K562 (cell line): ENCODE measurements around the gene CABP7. TPM values are rescaled to one million over a fixed set of nuclear protein-coding genes. Genes with fewer than 3 reads are reported as not detected.

Source experiments
- ATAC-seq: fragments of 200-7000 bp; cut with Tn5 transposase; 3 replicates; pipeline ENCODE4 v1.9.1; 2020; ENCODE audit warnings: moderate library complexity
- BruUV-seq: library from RNA; stranded (reverse); fragments of 400-500 nt; replicated peaks from 2 replicates; lab custom pipeline; 2021; lab: Mats Ljungman, UMichigan
- CTCF ChIA-PET: fragments of 300-600 bp; formaldehyde crosslinking; extraction: SDS; loops from one replicate; lab custom pipeline; 2021; ENCODE audit warnings: low intra/inter-chr PET ratio; lab: Yijun Ruan, JAX
- POLR2A ChIA-PET: fragments of 300-600, 350-650 bp; sonication (Branson Sonifier 250); formaldehyde crosslinking; extraction: SDS; loops from one replicate; lab custom pipeline; 2021; ENCODE audit warnings: antibody characterized with exemption, inconsistent platforms; lab: Yijun Ruan, JAX
- DNase-seq, 4 experiments: peaks; one replicate each; pipeline versions ENCODE4 v3.0.0 to v3.0.0-alpha.2; 2011 to 2018; ENCODE audit warnings: low spot score in 3 of 4, mixed read lengths in 3 of 4; ENCODE audit errors: extremely low read depth in 1 of 4
- FAIRE-seq: peaks from 2 replicates; lab custom pipeline; 2011; peaks lifted over from hg19 to GRCh38; lab: Jason Lieb, UNC
- H2AFZ ChIP-seq: 2 replicates; pipeline ENCODE4 v1.6.0; 2011; ENCODE audit warnings: low read depth, low read length, control low read depth, inconsistent platforms
- H3K27ac ChIP-seq: fragments of 200-600 bp; 3 replicates; pipeline ENCODE4 v1.8.0; 2011; ENCODE audit warnings: low read depth, mild to moderate bottlenecking, control low read depth, inconsistent platforms, low read length, moderate library complexity, mixed read lengths; ENCODE audit errors: extremely low read depth
- H3K27me3 ChIP-seq, 2 experiments: fragments of 300-600 bp in 1 of 2; 2 replicates in 1 of 2; 3 replicates in 1 of 2; pipeline versions ENCODE4 v1.6.0 to v1.8.0; 2011; ENCODE audit warnings: inconsistent platforms in 2 of 2, low read length in 2 of 2, mild to moderate bottlenecking in 1 of 2, mixed read lengths in 1 of 2, moderate library complexity in 1 of 2; ENCODE audit not compliant: control insufficient read depth in 2 of 2, insufficient read depth in 2 of 2
- H3K36me3 ChIP-seq: fragments of 300-600 bp; 3 replicates; pipeline ENCODE4 v1.8.0; 2011; ENCODE audit warnings: mild to moderate bottlenecking, low read length, inconsistent platforms; ENCODE audit not compliant: control insufficient read depth, insufficient read depth
- H3K4me1 ChIP-seq, 2 experiments: fragments of 200-600 bp in 1 of 2; replicated peaks in 1 of 2; 2 replicates in 1 of 2; 3 replicates in 1 of 2; pipeline versions ENCODE4 v1.5.1 to v1.8.0; 2011; ENCODE audit warnings: inconsistent platforms in 2 of 2, low read length in 2 of 2, mild to moderate bottlenecking in 1 of 2, mixed read lengths in 1 of 2, moderate library complexity in 1 of 2; ENCODE audit not compliant: control insufficient read depth in 2 of 2, insufficient read depth in 2 of 2
- H3K4me2 ChIP-seq: 2 replicates; pipeline ENCODE4 v1.6.1; 2011; ENCODE audit warnings: low read length, control low read depth, inconsistent platforms, mixed read lengths; ENCODE audit not compliant: insufficient read depth
- H3K4me3 ChIP-seq: fragments of 200-600 bp; sonication (generic), shearing (Covaris generic); 2 replicates; pipeline ENCODE4 v1.5.1; 2016; ENCODE audit warnings: control low read depth, inconsistent platforms
- H3K79me2 ChIP-seq: fragments of 200-600 bp; 3 replicates; pipeline ENCODE4 v1.8.0; 2011; ENCODE audit warnings: low read length, inconsistent platforms; ENCODE audit not compliant: control insufficient read depth, insufficient read depth
- H3K9ac ChIP-seq, 2 experiments: 2 replicates each; pipeline versions ENCODE4 v1.6.0 to v1.6.1; 2011; ENCODE audit warnings: low read depth in 2 of 2, low read length in 2 of 2, control low read depth in 1 of 2, inconsistent platforms in 1 of 2, mild to moderate bottlenecking in 1 of 2, mixed read lengths in 1 of 2; ENCODE audit not compliant: insufficient read depth in 1 of 2
- H3K9me1 ChIP-seq: one replicate; pipeline ENCODE4 v1.6.0; 2011; ENCODE audit warnings: inconsistent platforms, mild to moderate bottlenecking, low read length, moderate library complexity; ENCODE audit not compliant: control insufficient read depth, insufficient read depth
- H3K9me3 ChIP-seq: replicated peaks from 2 replicates; pipeline ENCODE4 v1.5.1; 2011; ENCODE audit warnings: low read depth, low read length, inconsistent platforms; ENCODE audit not compliant: control insufficient read depth, insufficient read depth
- H4K20me1 ChIP-seq: replicated peaks from 2 replicates; pipeline ENCODE4 v1.6.1; 2011; ENCODE audit warnings: low read length, inconsistent platforms, mixed read lengths; ENCODE audit not compliant: control insufficient read depth, insufficient read depth
- CHD4 ChIP-seq: fragments of 200-600 bp; sonication (generic); IDR thresholded peaks from 3 replicates; pipeline ENCODE4 v1.6.1; 2012; ENCODE audit warnings: low read depth, mild to moderate bottlenecking, mixed read lengths, low read length, inconsistent platforms; ENCODE audit not compliant: insufficient read depth, insufficient replicate concordance, poor library complexity, severe bottlenecking
- CREB1 ChIP-seq, 2 experiments: sonication (generic) in 1 of 2; formaldehyde crosslinking in 1 of 2; IDR thresholded peaks; 2 replicates each; pipeline versions ENCODE4 v1.6.1 to v1.8.0; 2012 to 2022; ENCODE audit warnings: inconsistent platforms in 1 of 2, mild to moderate bottlenecking in 1 of 2, missing genetic modification reagents in 1 of 2, moderate library complexity in 1 of 2
- CREM ChIP-seq: IDR thresholded peaks from 2 replicates; pipeline ENCODE4 v1.6.1; 2014; ENCODE audit warnings: antibody characterized with exemption, low read depth
- FOS ChIP-seq: IDR thresholded peaks from 3 replicates; pipeline ENCODE4 v1.6.1; 2011; ENCODE audit not compliant: insufficient read length; ENCODE audit errors: extremely low read depth
- MNT ChIP-seq, 2 experiments: fragments of 450-650 bp; conservative IDR thresholded peaks; 2 replicates each; pipeline ENCODE4 v1.6.1; 2017; ENCODE audit warnings: mild to moderate bottlenecking in 2 of 2, moderate library complexity in 2 of 2
- THAP7 ChIP-seq: fragments of 250-450 bp; sonication (Bioruptor Pico); IDR thresholded peaks from 2 replicates; pipeline ENCODE4 v1.5.0; 2021
- TRIM28 ChIP-seq: fragments of 450-650 bp; IDR thresholded peaks from 2 replicates; pipeline ENCODE4 v1.6.1; 2017
- VEZF1 ChIP-seq: fragments of 200-800 bp; sonication (Bioruptor generic); IDR thresholded peaks from 2 replicates; pipeline ENCODE4 v1.6.1; 2017; ENCODE audit warnings: missing genetic modification characterization, missing compliant biosample characterization
- YY1 ChIP-seq, 3 experiments: IDR thresholded peaks; 2 replicates each; pipeline ENCODE4 v1.6.1; 2011; ENCODE audit warnings: low read length in 2 of 3, mild to moderate bottlenecking in 2 of 3, moderate library complexity in 2 of 3, borderline replicate concordance in 1 of 3, control low read depth in 1 of 3, low read depth in 1 of 3; ENCODE audit not compliant: insufficient read depth in 3 of 3, insufficient replicate concordance in 2 of 3, control insufficient read depth in 1 of 3, insufficient read length in 1 of 3; ENCODE audit errors: extremely low read depth in 1 of 3
- ZBTB8A ChIP-seq: fragments of 450-650 bp; IDR thresholded peaks from 2 replicates; pipeline ENCODE4 v1.6.1; 2018; ENCODE audit warnings: mild to moderate bottlenecking, moderate library complexity; ENCODE audit not compliant: partially characterized antibody
- ZNF609 ChIP-seq: sonication (generic); formaldehyde crosslinking; IDR thresholded peaks from 2 replicates; pipeline ENCODE4 v1.8.1; 2023; ENCODE audit warnings: missing genetic modification reagents, mild to moderate bottlenecking, borderline replicate concordance
- WGBS: fragments of 100-300 bp; shearing (Covaris generic); methylation state at CpG from one replicate; pipeline ENCODE4 v1.1.6; 2016; ENCODE audit warnings: low coverage, mixed read lengths; ENCODE audit not compliant: insufficient coverage; ENCODE audit errors: missing lambda C conversion rate; 5-methylcytosine and 5-hydroxymethylcytosine counted together
- in situ Hi-C: fragments of 300-500 bp; cut with MboI; formaldehyde crosslinking; loops from 4 replicates; pipeline ENCODE4 v1.15.0; 2018; ENCODE audit warnings: inconsistent platforms, mixed read lengths
- intact Hi-C: fragments of 100-400 bp; cut with micrococcal nuclease; formaldehyde crosslinking; loops from 2 replicates; pipeline ENCODE4 v1.14.2; 2022
- polyA plus RNA-seq, 8 experiments: library from polyadenylated mRNA; depleted of rRNA in 4 of 8; stranded (reverse) in 5 of 8; unstranded in 3 of 8; fragments of >200 nt; fragmentation: Nextera tagmentation in 2 of 8; fragmentation: Illumina TruSeq in 1 of 8; extraction: Ambion mirVana in 2 of 8; extraction: Trizol in 1 of 8; gene quantifications; 2 replicates each; pipeline versions ENCODE4 v1.2.1 to v1.2.3, GENCODE V29; 2011 to 2014; ENCODE audit warnings: inconsistent platforms in 1 of 8, missing spikeins in 1 of 8
- total RNA-seq, 7 experiments: library from RNA; depleted of rRNA in 6 of 7; stranded (reverse); fragments of >200 nt in 6 of 7; fragmentation: Illumina TruSeq in 2 of 7; extraction: Trizol in 2 of 7; gene quantifications; 2 replicates each; pipeline versions ENCODE4 v1.2.1 to v1.2.3, GENCODE V29; 2011 to 2021; ENCODE audit warnings: low replicate concordance in 1 of 7

The CABP7 gene
- total and polyA plus RNA-seq, 9 of the 15 experiments (the other 6 are each of a cell fraction or from before 2014, with no cell fraction given): not detected

GRCh38 chr22:29727131-29727523 lies 7.3 kb downstream of the CABP7 start (continued):
- 0 out of 4 replicates have a peak, but pooled peaks of 1 of the 2 experiments have one; percentile 21 for TF ChIP-seq MNT (conservative IDR thresholded peaks at IDR 0.05)
- peak; percentile 50 for TF ChIP-seq CREM
- TF ChIP-seq CREB1 (IDR thresholded peaks at IDR 0.05): no peak
- TF ChIP-seq CREB1 (CRISPR knock-in tag; IDR thresholded peaks at IDR 0.05): no peak
- no peak for TF ChIP-seq TRIM28
- TF ChIP-seq VEZF1 (CRISPR knock-in tag): peak; percentile 50; the same call in 1 of the 2 replicates
- no peak for TF ChIP-seq ZBTB8A
- no peak for TF ChIP-seq FOS

GRCh38 chr22:29729161-29729560 lies 9.4 kb downstream of the CABP7 start:
- Histone ChIP-seq H3K9me3 (no peaks in the 10 kb centered on the region), H4K20me1 (no peaks in the 10 kb centered on the region), H3K27ac (no peak overlapping the region), H3K79me2 (no peaks in the 10 kb centered on the region), H3K9me1 (peaks cover 4% of the 10 kb centered on the region), H3K27me3 (no peaks in the 10 kb centered on the region), H3K9ac (no peak overlapping the region), H3K4me3 (no peak overlapping the region), H2AFZ (no peak overlapping the region), H3K4me1 (peaks cover 20 to 50% of the 10 kb centered on the region in 2 experiments; a peak in 4 of 5 replicates), H3K4me2 (no peak overlapping the region), H3K36me3 (no peaks in the 10 kb centered on the region)
- BruUV-seq: no TSS peak
- no peak for DNase-seq
- intact Hi-C loops: loop anchor here (5.0 kb wide), 1 partner anchor 278 kb away; no protein-coding TSS in a partner anchor
- in situ Hi-C loops: no loop called here
- no peak for ATAC-seq
- FAIRE-seq: no peak
- POLR2A ChIA-PET: no interaction called here
- CTCF ChIA-PET: no interaction called here
- WGBS: 73% methylated on average over 7 of the region's 20 CpGs
- TF ChIP-seq ZNF609 (CRISPR knock-in tag) (no peak), THAP7 (CRISPR knock-in tag) (no peak), CHD4 (no peak), YY1 (IDR thresholded peaks at IDR 0.05; ENCODE audit: borderline replicate concordance in 1 of 3, control insufficient read depth in 1 of 3, extremely low read depth in 1 of 3, insufficient read depth in 3 of 3, insufficient read length in 1 of 3, insufficient replicate concordance in 2 of 3, low read depth in 1 of 3, low read length in 2 of 3) (no peak)
